HEK293 (cell line): Measurements from ENCODE around the gene ISY1.

Experiments
- HOXA7 ChIP-seq: sonication (generic); formaldehyde crosslinking; IDR thresholded peaks from 2 replicates; pipeline ENCODE4 v1.8.1; 2022; ENCODE audit warnings: missing genetic modification reagents, borderline replicate concordance
- KLF1 ChIP-seq: fragments of 450-650 bp; formaldehyde crosslinking; IDR thresholded peaks from 2 replicates; pipeline ENCODE4 v1.5.1; 2016; ENCODE audit warnings: missing biosample characterization, missing genetic modification characterization
- KLF8 ChIP-seq: fragments of 450-650 bp; formaldehyde crosslinking; IDR thresholded peaks from 2 replicates; pipeline ENCODE4 v1.5.1; 2016; ENCODE audit warnings: missing biosample characterization, missing genetic modification characterization
- PBX3 ChIP-seq: sonication (generic); formaldehyde crosslinking; IDR thresholded peaks from 2 replicates; pipeline ENCODE4 v1.8.1; 2022; ENCODE audit warnings: mild to moderate bottlenecking, moderate library complexity, missing genetic modification reagents
- PRDM2 ChIP-seq: fragments of 450-650 bp; formaldehyde crosslinking; IDR thresholded peaks from 2 replicates; pipeline ENCODE4 v1.5.1; 2016; ENCODE audit warnings: missing biosample characterization, missing genetic modification characterization, borderline replicate concordance
- SCRT1 ChIP-seq: fragments of 450-650 bp; formaldehyde crosslinking; IDR thresholded peaks from 2 replicates; pipeline ENCODE4 v1.5.1; 2016; ENCODE audit warnings: missing biosample characterization, missing genetic modification characterization, borderline replicate concordance
- SP3 ChIP-seq: fragments of 450-650 bp; formaldehyde crosslinking; IDR thresholded peaks from 2 replicates; pipeline ENCODE4 v1.5.1; 2016; ENCODE audit warnings: missing biosample characterization, missing genetic modification characterization
- TRIM28 ChIP-seq: IDR thresholded peaks from 2 replicates; pipeline ENCODE4 v1.6.1; 2011; ENCODE audit warnings: low read length, control low read depth, borderline replicate concordance
- ZIC2 ChIP-seq: fragments of 450-650 bp; formaldehyde crosslinking; IDR thresholded peaks from 2 replicates; pipeline ENCODE4 v1.5.1; 2016; ENCODE audit warnings: missing biosample characterization, missing genetic modification characterization
- ZNF10 ChIP-seq: fragments of 450-650 bp; formaldehyde crosslinking; IDR thresholded peaks from 2 replicates; pipeline ENCODE4 v1.5.1; 2017; ENCODE audit warnings: missing biosample characterization, missing genetic modification characterization
- ZNF133 ChIP-seq: fragments of 450-650 bp; formaldehyde crosslinking; IDR thresholded peaks from 2 replicates; pipeline ENCODE4 v1.5.1; 2016; ENCODE audit warnings: missing biosample characterization, missing genetic modification characterization
- ZNF146 ChIP-seq: fragments of 450-650 bp; formaldehyde crosslinking; IDR thresholded peaks from 2 replicates; pipeline ENCODE4 v1.5.1; 2016; ENCODE audit warnings: missing biosample characterization, missing genetic modification characterization
- ZNF157 ChIP-seq: fragments of 450-650 bp; formaldehyde crosslinking; IDR thresholded peaks from 2 replicates; pipeline ENCODE4 v1.5.1; 2016; ENCODE audit warnings: missing biosample characterization, missing genetic modification characterization
- ZNF202 ChIP-seq: fragments of 450-650 bp; formaldehyde crosslinking; IDR thresholded peaks from 2 replicates; pipeline ENCODE4 v1.5.1; 2016; ENCODE audit warnings: missing biosample characterization, missing genetic modification characterization, borderline replicate concordance
- ZNF211 ChIP-seq: fragments of 450-650 bp; formaldehyde crosslinking; IDR thresholded peaks from 2 replicates; pipeline ENCODE4 v1.5.1; 2016; ENCODE audit warnings: low read depth, missing biosample characterization, missing genetic modification characterization
- ZNF23 ChIP-seq: fragments of 450-650 bp; formaldehyde crosslinking; IDR thresholded peaks from 2 replicates; pipeline ENCODE4 v1.5.1; 2016; ENCODE audit warnings: missing biosample characterization, missing genetic modification characterization, borderline replicate concordance
- ZNF37A ChIP-seq: fragments of 450-650 bp; IDR thresholded peaks from 2 replicates; pipeline ENCODE4 v1.5.1; 2018; ENCODE audit warnings: missing biosample characterization, missing genetic modification characterization
- ZNF416 ChIP-seq: fragments of 450-650 bp; formaldehyde crosslinking; IDR thresholded peaks from 2 replicates; pipeline ENCODE4 v1.5.1; 2016; ENCODE audit warnings: missing biosample characterization, missing genetic modification characterization
- ZNF473 ChIP-seq: fragments of 450-650 bp; formaldehyde crosslinking; IDR thresholded peaks from 2 replicates; pipeline ENCODE4 v1.5.1; 2017; ENCODE audit warnings: missing biosample characterization, missing genetic modification characterization
- ZNF560 ChIP-seq: fragments of 450-650 bp; formaldehyde crosslinking; IDR thresholded peaks from 2 replicates; pipeline ENCODE4 v1.5.1; 2017; ENCODE audit warnings: missing biosample characterization, missing genetic modification characterization, borderline replicate concordance
- ZNF792 ChIP-seq: fragments of 450-650 bp; formaldehyde crosslinking; IDR thresholded peaks from 2 replicates; pipeline ENCODE4 v1.5.1; 2016; ENCODE audit warnings: missing biosample characterization, missing genetic modification characterization
- ZSCAN23 ChIP-seq: fragments of 450-650 bp; formaldehyde crosslinking; IDR thresholded peaks from 2 replicates; pipeline ENCODE4 v1.5.1; 2016; ENCODE audit warnings: missing biosample characterization, missing genetic modification characterization
- TF ChIP-seq, protein P1 (sequence below): fragments of 450-650 bp; formaldehyde crosslinking; IDR thresholded peaks from 2 replicates; pipeline ENCODE4 v1.5.1; 2016; ENCODE audit warnings: missing biosample characterization, missing genetic modification characterization, low read depth
- TF ChIP-seq, protein P2 (sequence below): fragments of 450-650 bp; formaldehyde crosslinking; optimal IDR thresholded peaks from 2 replicates; pipeline ENCODE3; 2016; ENCODE audit warnings: missing biosample characterization, mild to moderate bottlenecking, missing genetic modification characterization
- TF ChIP-seq, protein P3 (sequence below): fragments of 450-650 bp; formaldehyde crosslinking; IDR thresholded peaks from 2 replicates; pipeline ENCODE4 v1.5.1; 2016; ENCODE audit warnings: missing biosample characterization, missing genetic modification characterization

The ISY1 gene

DNA sequence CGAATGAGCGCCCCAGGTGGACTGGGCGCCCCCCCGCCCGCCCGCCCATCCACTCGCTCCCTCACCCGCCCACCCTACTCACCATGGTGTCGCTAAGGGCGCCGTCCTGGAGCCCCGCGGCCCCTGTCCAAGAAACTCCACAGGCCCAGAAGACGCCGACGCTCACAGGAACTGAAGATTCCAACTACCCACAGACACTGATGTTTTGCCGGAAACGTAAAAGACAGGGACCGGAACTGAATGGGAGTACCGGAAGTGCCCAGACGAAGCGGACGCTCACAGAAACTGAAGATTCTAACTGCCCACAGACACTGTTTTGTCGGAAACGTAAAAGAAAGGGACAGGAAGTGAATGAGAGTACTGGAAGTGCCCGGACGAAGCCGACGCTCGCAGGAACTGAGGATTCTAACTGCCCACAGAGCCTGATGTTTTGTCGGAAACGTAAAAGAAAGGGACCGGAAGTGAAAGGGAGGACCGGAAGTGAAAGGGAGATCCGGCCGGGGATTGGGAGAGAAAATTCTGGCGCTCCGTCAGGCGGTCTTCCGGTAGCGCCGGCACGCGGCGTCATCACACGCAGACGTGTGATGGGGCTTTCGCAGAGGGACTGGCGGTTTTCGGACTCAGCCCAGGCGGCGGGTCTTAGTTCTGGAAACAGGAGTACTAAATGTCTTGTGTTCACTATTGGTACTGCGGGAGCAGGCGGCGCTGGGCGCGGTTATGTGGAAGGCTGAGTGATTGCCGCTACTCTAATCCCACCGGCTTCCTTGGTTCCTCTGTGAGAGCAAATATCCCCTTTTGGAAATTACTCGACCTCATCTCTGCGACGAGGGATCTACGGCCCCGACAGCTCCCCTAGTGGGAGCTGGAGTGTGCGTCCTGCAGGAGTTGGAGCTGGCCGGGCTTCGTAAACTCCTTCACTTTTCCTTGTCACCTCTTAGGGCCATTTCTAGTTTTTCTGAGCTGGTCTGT, at the start of gene ISY1 (continued):
- TF ChIP-seq, protein P1, sequence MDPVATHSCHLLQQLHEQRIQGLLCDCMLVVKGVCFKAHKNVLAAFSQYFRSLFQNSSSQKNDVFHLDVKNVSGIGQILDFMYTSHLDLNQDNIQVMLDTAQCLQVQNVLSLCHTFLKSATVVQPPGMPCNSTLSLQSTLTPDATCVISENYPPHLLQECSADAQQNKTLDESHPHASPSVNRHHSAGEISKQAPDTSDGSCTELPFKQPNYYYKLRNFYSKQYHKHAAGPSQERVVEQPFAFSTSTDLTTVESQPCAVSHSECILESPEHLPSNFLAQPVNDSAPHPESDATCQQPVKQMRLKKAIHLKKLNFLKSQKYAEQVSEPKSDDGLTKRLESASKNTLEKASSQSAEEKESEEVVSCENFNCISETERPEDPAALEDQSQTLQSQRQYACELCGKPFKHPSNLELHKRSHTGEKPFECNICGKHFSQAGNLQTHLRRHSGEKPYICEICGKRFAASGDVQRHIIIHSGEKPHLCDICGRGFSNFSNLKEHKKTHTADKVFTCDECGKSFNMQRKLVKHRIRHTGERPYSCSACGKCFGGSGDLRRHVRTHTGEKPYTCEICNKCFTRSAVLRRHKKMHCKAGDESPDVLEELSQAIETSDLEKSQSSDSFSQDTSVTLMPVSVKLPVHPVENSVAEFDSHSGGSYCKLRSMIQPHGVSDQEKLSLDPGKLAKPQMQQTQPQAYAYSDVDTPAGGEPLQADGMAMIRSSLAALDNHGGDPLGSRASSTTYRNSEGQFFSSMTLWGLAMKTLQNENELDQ (tag by site-specific recombination) = no peak
- TF ChIP-seq ZNF211 (tag by site-specific recombination) = no peak
- TF ChIP-seq KLF8 (tag by site-specific recombination) = 0 out of 2 replicates have a peak, but pooled peaks have one; percentile 44
- no peak for TF ChIP-seq ZNF23 (tag by site-specific recombination)
- TF ChIP-seq ZNF473 = no peak
- TF ChIP-seq ZNF416 = no peak
- TF ChIP-seq PRDM2 (tag by site-specific recombination) = no peak
- TF ChIP-seq TRIM28 = peak; percentile 98
- TF ChIP-seq, protein P2, sequence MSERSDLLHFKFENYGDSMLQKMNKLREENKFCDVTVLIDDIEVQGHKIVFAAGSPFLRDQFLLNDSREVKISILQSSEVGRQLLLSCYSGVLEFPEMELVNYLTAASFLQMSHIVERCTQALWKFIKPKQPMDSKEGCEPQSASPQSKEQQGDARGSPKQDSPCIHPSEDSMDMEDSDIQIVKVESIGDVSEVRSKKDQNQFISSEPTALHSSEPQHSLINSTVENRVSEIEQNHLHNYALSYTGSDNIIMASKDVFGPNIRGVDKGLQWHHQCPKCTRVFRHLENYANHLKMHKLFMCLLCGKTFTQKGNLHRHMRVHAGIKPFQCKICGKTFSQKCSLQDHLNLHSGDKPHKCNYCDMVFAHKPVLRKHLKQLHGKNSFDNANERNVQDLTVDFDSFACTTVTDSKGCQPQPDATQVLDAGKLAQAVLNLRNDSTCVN (tag by site-specific recombination) = peak; percentile 36
- TF ChIP-seq SP3 (tag by site-specific recombination) = peak; percentile 82
- TF ChIP-seq PBX3 (CRISPR knock-in tag) = no peak
- no peak for TF ChIP-seq ZNF202 (tag by site-specific recombination)
- TF ChIP-seq HOXA7 (CRISPR knock-in tag) = no peak
- TF ChIP-seq ZNF10 (tag by site-specific recombination) = no peak
- TF ChIP-seq ZNF560 (tag by site-specific recombination) = no peak
- TF ChIP-seq, protein P3, sequence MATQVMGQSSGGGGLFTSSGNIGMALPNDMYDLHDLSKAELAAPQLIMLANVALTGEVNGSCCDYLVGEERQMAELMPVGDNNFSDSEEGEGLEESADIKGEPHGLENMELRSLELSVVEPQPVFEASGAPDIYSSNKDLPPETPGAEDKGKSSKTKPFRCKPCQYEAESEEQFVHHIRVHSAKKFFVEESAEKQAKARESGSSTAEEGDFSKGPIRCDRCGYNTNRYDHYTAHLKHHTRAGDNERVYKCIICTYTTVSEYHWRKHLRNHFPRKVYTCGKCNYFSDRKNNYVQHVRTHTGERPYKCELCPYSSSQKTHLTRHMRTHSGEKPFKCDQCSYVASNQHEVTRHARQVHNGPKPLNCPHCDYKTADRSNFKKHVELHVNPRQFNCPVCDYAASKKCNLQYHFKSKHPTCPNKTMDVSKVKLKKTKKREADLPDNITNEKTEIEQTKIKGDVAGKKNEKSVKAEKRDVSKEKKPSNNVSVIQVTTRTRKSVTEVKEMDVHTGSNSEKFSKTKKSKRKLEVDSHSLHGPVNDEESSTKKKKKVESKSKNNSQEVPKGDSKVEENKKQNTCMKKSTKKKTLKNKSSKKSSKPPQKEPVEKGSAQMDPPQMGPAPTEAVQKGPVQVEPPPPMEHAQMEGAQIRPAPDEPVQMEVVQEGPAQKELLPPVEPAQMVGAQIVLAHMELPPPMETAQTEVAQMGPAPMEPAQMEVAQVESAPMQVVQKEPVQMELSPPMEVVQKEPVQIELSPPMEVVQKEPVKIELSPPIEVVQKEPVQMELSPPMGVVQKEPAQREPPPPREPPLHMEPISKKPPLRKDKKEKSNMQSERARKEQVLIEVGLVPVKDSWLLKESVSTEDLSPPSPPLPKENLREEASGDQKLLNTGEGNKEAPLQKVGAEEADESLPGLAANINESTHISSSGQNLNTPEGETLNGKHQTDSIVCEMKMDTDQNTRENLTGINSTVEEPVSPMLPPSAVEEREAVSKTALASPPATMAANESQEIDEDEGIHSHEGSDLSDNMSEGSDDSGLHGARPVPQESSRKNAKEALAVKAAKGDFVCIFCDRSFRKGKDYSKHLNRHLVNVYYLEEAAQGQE (tag by site-specific recombination) = no peak; the same call in 1 of the 2 replicates
- TF ChIP-seq ZNF157 = no peak
- no peak for TF ChIP-seq ZIC2 (tag by site-specific recombination)
- no peak for TF ChIP-seq ZNF133 (tag by site-specific recombination)
- no peak for TF ChIP-seq ZNF37A (tag by site-specific recombination)
- TF ChIP-seq ZNF792 (tag by site-specific recombination) = no peak
- no peak for TF ChIP-seq SCRT1
- TF ChIP-seq KLF1 = no peak
- no peak for TF ChIP-seq ZNF146 (tag by site-specific recombination)
- 0 out of 2 replicates have a peak, but pooled peaks have one; percentile 57 for TF ChIP-seq ZSCAN23
